Limb (tissue), 2 donors: ENCODE data around the gene PSG11.
"Not testable (repeated sequence)": the region's sequence is repeated elsewhere in the genome, so short reads cannot be mapped to it uniquely, and the experiment has no call there.

ENCODE experiments used
- DNase-seq, 2 donors: peaks; one replicate each; pipeline ENCODE4 v3.0.0-alpha.2; 2016; ENCODE audit errors: extremely low spot score in 2 of 2

The PSG11 gene

DNA sequence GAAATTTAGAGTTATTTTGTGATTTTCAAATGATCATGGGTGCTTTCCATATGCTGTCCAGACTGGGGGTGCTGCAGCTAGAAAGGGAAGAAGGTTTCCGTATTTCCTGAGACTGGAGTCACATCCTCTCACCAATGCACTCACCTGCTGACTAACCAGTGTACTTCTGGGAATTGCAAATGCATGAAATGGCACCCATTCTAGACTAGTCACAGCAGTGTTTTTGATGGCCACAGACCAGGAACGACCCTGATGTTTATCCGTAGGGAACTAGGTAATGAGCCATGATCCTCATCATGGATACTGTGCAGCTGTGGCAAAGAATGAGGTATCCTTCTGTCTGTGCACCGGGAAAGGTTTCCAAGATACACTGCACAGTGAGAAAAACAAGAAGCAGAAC lies 37.1 kb downstream of the PSG11 start:
- not testable (repeated sequence) for DNase-seq

DNA sequence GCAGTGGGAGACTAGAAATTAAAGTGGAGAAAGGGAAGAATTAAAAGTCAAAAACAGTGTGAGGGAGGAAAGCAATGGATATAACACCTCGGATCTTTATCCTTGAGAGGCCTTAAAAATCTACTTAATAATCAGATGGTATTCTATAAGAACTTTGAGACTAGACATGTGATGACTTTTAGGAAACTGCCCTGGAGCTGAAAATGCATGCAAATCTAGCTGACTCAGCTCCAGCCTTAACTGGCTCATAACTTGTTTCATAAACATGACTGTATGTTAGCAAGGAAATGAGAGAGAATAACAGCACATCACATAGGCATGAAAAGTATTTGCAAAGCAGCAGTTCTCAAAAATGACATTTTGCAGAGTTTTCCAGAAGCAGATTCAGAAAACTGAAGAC lies 38.1 kb downstream of the PSG11 start:
- DNase-seq: not testable (repeated sequence)

DNA sequence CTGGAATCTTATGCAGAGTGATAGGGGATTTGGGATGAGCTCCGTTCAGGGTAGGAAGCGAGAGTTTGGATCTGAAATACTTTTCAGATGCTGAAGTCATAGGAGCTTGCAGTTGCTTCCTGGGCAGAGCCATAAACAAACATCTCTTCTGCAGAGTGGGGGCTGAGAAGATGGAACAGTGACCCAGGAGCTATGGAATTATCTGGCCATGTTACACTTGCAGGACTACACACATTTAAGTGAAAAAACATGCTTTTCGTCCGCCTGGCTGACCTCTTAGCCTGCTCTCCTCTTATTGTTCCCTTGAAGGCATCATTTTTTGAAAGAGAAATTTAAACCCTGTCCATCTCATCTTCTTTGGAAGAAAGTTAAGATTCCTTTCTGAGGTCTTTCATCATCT lies 40.7 kb downstream of the PSG11 start:
- DNase-seq: no peak

DNA sequence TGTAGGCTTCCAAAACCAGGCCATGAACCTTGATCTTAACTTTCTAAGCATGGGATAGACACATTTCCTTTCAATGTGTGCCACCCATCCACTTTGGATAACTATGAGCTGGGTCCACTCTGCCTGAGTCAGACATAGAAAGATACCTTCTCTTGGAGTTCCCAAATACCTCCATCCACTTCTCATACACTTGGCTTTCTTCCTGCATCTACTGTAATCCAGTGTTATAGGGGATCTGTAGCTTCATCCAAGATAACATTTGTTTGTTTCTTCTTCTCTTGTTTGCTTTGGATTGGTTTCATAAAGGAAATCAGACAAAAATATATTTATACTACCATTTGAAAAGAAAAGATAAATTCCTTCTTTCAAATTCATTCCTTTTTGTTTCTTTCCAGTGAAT lies 44.2 kb downstream of the PSG11 start:
- not testable (repeated sequence) for DNase-seq

DNA sequence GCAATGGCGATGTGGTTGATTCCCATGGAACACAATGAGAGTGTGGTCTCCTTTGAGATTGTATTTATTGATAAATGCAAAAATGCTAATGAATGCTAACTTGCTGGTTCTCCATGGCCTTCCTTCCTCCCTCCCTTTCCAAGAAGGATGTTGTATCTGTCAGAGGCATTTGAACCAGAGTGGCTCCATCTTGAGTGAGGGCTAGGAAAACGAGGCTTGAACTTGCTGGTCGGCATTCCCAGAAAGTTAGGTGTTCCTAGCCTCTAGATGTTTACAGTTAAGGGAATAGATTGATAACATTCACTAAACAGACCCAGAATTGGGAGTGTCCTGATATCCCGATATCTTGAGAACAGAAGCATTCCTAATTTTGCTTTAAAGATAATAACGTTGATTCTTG lies 54.8 kb downstream of the PSG11 start:
- not testable (repeated sequence) for DNase-seq

DNA sequence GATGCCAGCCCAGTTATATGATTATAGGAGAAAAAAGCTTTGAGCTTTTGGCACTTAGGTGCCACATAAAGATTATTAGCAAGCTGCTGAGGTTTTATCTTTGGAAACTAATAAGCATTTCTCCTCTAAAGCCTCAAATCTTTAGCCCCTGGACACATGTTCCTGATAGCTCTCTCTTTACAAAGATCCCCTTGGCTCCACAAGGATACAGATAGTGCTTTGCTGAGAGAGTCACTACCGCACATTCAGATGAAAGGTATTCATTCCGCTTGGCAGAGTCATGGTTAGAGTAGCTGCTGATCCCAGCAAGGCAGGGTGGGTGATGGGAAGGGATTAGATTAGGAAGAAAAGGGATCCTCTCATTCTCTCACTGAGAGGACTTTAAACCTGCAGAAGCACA lies 61.1 kb downstream of the PSG11 start:
- DNase-seq: no peak

DNA sequence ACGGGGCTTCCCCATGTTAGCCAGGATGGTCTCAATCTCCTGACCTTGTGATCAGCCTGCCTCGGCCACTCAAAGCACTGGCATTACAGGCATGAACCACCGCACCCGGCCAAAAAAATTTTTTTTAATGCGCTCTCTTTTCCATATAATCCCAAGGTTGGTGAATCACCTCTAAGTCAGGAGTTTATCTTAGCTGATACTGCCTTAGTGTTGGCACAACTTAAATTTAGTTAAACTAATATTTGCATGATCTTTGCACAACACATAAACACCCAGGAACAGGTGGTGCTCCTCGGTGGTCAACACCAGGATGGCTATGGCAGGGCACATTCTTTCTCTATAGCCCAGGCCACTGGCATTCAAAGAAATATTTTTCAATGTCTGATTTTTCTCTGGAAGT lies 65.2 kb downstream of the PSG11 start:
- no peak for DNase-seq
